Neuron (in vitro differentiated cells): ENCODE data around the gene PANK3.

Source experiments
- H2AFZ ChIP-seq: one replicate; pipeline ENCODE4 v1.6.1; 2013; ENCODE audit warnings: low read depth, mild to moderate bottlenecking, inconsistent platforms, low read length, moderate library complexity
- H3K27me3 ChIP-seq: one replicate; pipeline ENCODE4 v1.6.1; 2013; ENCODE audit warnings: low read length; ENCODE audit not compliant: insufficient read depth
- H3K36me3 ChIP-seq: one replicate; pipeline ENCODE4 v1.6.1; 2013; ENCODE audit warnings: low read length; ENCODE audit not compliant: insufficient read depth
- H3K4me1 ChIP-seq: one replicate; pipeline ENCODE4 v1.6.1; 2013; ENCODE audit warnings: low read length; ENCODE audit not compliant: insufficient read depth
- H3K4me3 ChIP-seq: 2 replicates; pipeline ENCODE4 v1.5.1; 2013; ENCODE audit warnings: mild to moderate bottlenecking, low read length, moderate library complexity
- H3K9me3 ChIP-seq: one replicate; pipeline ENCODE4 v1.6.1; 2013; ENCODE audit warnings: low read length

Gene PANK3

GRCh38 chr5:168529374-168530234 lies 49.6 kb downstream of the PANK3 start:
- Histone ChIP-seq H3K27me3 (no peaks in the 10 kb centered on the region), H2AFZ (no peak overlapping the region), H3K4me3 (peak overlapping the region; percentile 43), H3K4me1 (peaks cover 2% of the 10 kb centered on the region), H3K9me3 (peaks cover 4% of the 10 kb centered on the region), H3K36me3 (no peaks in the 10 kb centered on the region)

GRCh38 chr5:168528521-168529373 lies 50.4 kb downstream of the PANK3 start, which contains the start of gene FBLL1:
Gene FBLL1, plus strand, starts transcription at chr5:168529305. Its CDS starts 200 bp downstream, at chr5:168529505.
- H2AFZ ChIP-seq = peak within 1 kb of the TSS; percentile 21
- H3K4me1 ChIP-seq = peaks cover 2% of the 10 kb centered on the region
- H3K36me3 ChIP-seq = no peaks in the 10 kb centered on the region
- H3K27me3 ChIP-seq = no peaks in the 10 kb centered on the region
- peak within 1 kb of the TSS; percentile 43 for H3K4me3 ChIP-seq
- peaks cover 4% of the 10 kb centered on the region for H3K9me3 ChIP-seq

- Histone ChIP-seq H3K36me3 (peaks cover 3% of the 10 kb centered on the region), H3K9me3 (peaks cover 4% of the 10 kb centered on the region)
Measured at GRCh38 chr5:168527756-168528295, 51.3 kb downstream of the PANK3 start.

GRCh38 chr5:168525856-168526255 lies 53.3 kb downstream of the PANK3 start:
- Histone ChIP-seq H3K9me3 (peaks cover 4% of the 10 kb centered on the region), H3K4me1 (peaks cover 2% of the 10 kb centered on the region), H3K27me3 (no peaks in the 10 kb centered on the region), H3K36me3 (peaks cover 7% of the 10 kb centered on the region), H3K4me3 (no peak overlapping the region), H2AFZ (no peak overlapping the region)

More at GRCh38 chr5:168527756-168528295, 51.3 kb downstream of the PANK3 start:
- no peaks in the 10 kb centered on the region for H3K27me3 ChIP-seq
- H2AFZ ChIP-seq = no peak overlapping the region
- no peak overlapping the region for H3K4me3 ChIP-seq
- H3K4me1 ChIP-seq = peaks cover 2% of the 10 kb centered on the region

- Histone ChIP-seq H3K4me1 (no peaks in the 10 kb centered on the region), H3K36me3 (peaks cover 96% of the 10 kb centered on the region), H3K4me3 (no peak overlapping the region), H3K9me3 (peaks cover 16% of the 10 kb centered on the region), H3K27me3 (no peaks in the 10 kb centered on the region), H2AFZ (no peak overlapping the region)
Measured at GRCh38 chr5:168513861-168514428, 65.2 kb downstream of the PANK3 start.

- H3K36me3 ChIP-seq = peaks cover 74% of the 10 kb centered on the region
- no peak overlapping the region for H2AFZ ChIP-seq
- no peaks in the 10 kb centered on the region for H3K27me3 ChIP-seq
- H3K4me1 ChIP-seq = no peaks in the 10 kb centered on the region
- H3K9me3 ChIP-seq = no peaks in the 10 kb centered on the region
- no peak overlapping the region for H3K4me3 ChIP-seq
Measured at GRCh38 chr5:168502563-168503237, 76.5 kb downstream of the PANK3 start.
